Endothelial cell of umbilical vein (primary cell): ENCODE data around the gene TRIP11. TPM values are rescaled to one million over a fixed set of nuclear protein-coding genes. Genes with fewer than 3 reads are reported as not detected.

ENCODE experiments used
- BruUV-seq: library from RNA; stranded (reverse); fragments of 400-500 nt; replicated peaks from 2 replicates; lab custom pipeline; 2021; lab: Mats Ljungman, UMichigan
- CTCF ChIA-PET: fragments of 300-600, 350-600 bp; sonication (Branson Sonifier 250); formaldehyde crosslinking; loops from one replicate; lab custom pipeline; 2021; ENCODE audit warnings: antibody characterized with exemption, inconsistent platforms; lab: Charles Lee
- POLR2A ChIA-PET: fragments of 300-600, 350-600 bp; sonication (Branson Sonifier 250); formaldehyde crosslinking; loops from one replicate; lab custom pipeline; 2021; ENCODE audit warnings: antibody characterized with exemption, inconsistent platforms; lab: Charles Lee
- DNase-seq: peaks from one replicate; pipeline ENCODE4 v3.0.0-alpha.2; 2011; ENCODE audit warnings: low read depth, low spot score
- FAIRE-seq: peaks from 2 replicates; lab custom pipeline; 2011; peaks lifted over from hg19 to GRCh38; lab: Jason Lieb, UNC
- H2AFZ ChIP-seq: 2 replicates; pipeline ENCODE4 v1.6.0; 2012; ENCODE audit warnings: low read depth, low read length, control low read depth, inconsistent platforms
- H3K27ac ChIP-seq: 2 replicates; pipeline ENCODE4 v1.5.1; 2011; ENCODE audit warnings: low read depth, mild to moderate bottlenecking, control low read depth, low read length, moderate library complexity; ENCODE audit not compliant: insufficient read depth
- H3K27me3 ChIP-seq, 2 experiments: 2 replicates each; pipeline versions ENCODE4 v1.6.0 to v1.6.1; 2011; ENCODE audit warnings: low read length in 2 of 2, mixed read lengths in 1 of 2; ENCODE audit not compliant: control insufficient read depth in 2 of 2, insufficient read depth in 2 of 2
- H3K36me3 ChIP-seq, 2 experiments: 2 replicates in 1 of 2; 3 replicates in 1 of 2; pipeline ENCODE4 v1.5.1; 2011; ENCODE audit warnings: low read length in 2 of 2, mild to moderate bottlenecking in 1 of 2, moderate library complexity in 1 of 2; ENCODE audit not compliant: control insufficient read depth in 2 of 2, insufficient read depth in 2 of 2; ENCODE audit errors: extremely low read depth in 1 of 2
- H3K4me1 ChIP-seq: 3 replicates; pipeline ENCODE4 v1.5.1; 2011; ENCODE audit warnings: mild to moderate bottlenecking, low read length; ENCODE audit not compliant: control insufficient read depth, insufficient read depth; ENCODE audit errors: extremely low read depth
- H3K4me2 ChIP-seq: 2 replicates; pipeline ENCODE4 v1.6.1; 2011; ENCODE audit warnings: low read length, control low read depth, mixed read lengths; ENCODE audit not compliant: insufficient read depth
- H3K4me3 ChIP-seq, 3 experiments: fragments of 200-600 bp in 1 of 3; sonication (generic), shearing (Covaris generic) in 1 of 3; replicated peaks in 1 of 3; 2 replicates each; pipeline ENCODE4 v1.5.1; 2011 to 2016; ENCODE audit warnings: control low read depth in 3 of 3, low read length in 3 of 3, mild to moderate bottlenecking in 2 of 3, inconsistent platforms in 1 of 3, low read depth in 1 of 3, moderate library complexity in 1 of 3; ENCODE audit not compliant: insufficient read depth in 1 of 3
- H3K79me2 ChIP-seq: 2 replicates; pipeline ENCODE4 v1.6.0; 2012; ENCODE audit warnings: low read length, inconsistent platforms; ENCODE audit not compliant: control insufficient read depth, insufficient read depth
- H3K9ac ChIP-seq: replicated peaks from 2 replicates; pipeline ENCODE3; 2011; ENCODE audit warnings: low read length, control low read depth; ENCODE audit not compliant: insufficient read depth; ENCODE audit errors: extremely low read depth
- H3K9me1 ChIP-seq: replicated peaks from 3 replicates; pipeline ENCODE4 v1.6.0; 2011; ENCODE audit warnings: mild to moderate bottlenecking, low read length; ENCODE audit not compliant: control insufficient read depth, insufficient read depth; ENCODE audit errors: extremely low read depth
- H3K9me3 ChIP-seq: replicated peaks from 2 replicates; pipeline ENCODE4 v1.5.1; 2012; ENCODE audit warnings: low read length, inconsistent platforms; ENCODE audit not compliant: control insufficient read depth, insufficient read depth
- H4K20me1 ChIP-seq: replicated peaks from 2 replicates; pipeline ENCODE3; 2011; ENCODE audit warnings: mild to moderate bottlenecking, low read length; ENCODE audit not compliant: control insufficient read depth, insufficient read depth; ENCODE audit errors: extremely low read depth
- EZH2 ChIP-seq: IDR thresholded peaks from 2 replicates; pipeline ENCODE4 v1.6.1; 2012; ENCODE audit warnings: borderline replicate concordance, low read depth, mild to moderate bottlenecking, moderate library complexity, low read length, inconsistent platforms; ENCODE audit not compliant: severe bottlenecking
- MAX ChIP-seq: IDR thresholded peaks from 2 replicates; pipeline ENCODE4 v1.6.1; 2011; ENCODE audit not compliant: insufficient read depth, insufficient read length
- POLR2AphosphoS5 ChIP-seq: IDR thresholded peaks from 2 replicates; pipeline ENCODE4 v1.6.1; 2012; ENCODE audit warnings: low read depth, mild to moderate bottlenecking, control low read depth, low read length, moderate library complexity; ENCODE audit not compliant: insufficient read depth
- dilution Hi-C: fragments of 300-500 bp; cut with MboI; formaldehyde crosslinking; loops from one replicate; pipeline ENCODE4 v1.15.0; 2019; ENCODE audit warnings: low sequenced_read_pairs; ENCODE audit not compliant: extremely low pct_ligation_motif_present
- intact Hi-C: fragments of 100-400 bp; cut with micrococcal nuclease; formaldehyde crosslinking; loops from one replicate; pipeline ENCODE4 v1.10.0; 2022
- polyA plus RNA-seq, 4 experiments: library from polyadenylated mRNA; depleted of rRNA in 3 of 4; stranded (reverse) in 3 of 4; unstranded in 1 of 4; fragments of >200 nt; gene quantifications; 2 replicates each; pipeline versions ENCODE4 v1.2.1 to v1.2.3, GENCODE V29; 2011 to 2012; ENCODE audit warnings: missing spikeins in 1 of 4
- total RNA-seq: library from RNA; stranded (reverse); gene quantifications from 2 replicates; pipeline ENCODE4 v1.2.3, GENCODE V29; 2021

The TRIP11 gene
- total and polyA plus RNA-seq, 2 donors (not counting 3 experiments of a cell fraction or from before 2014, with no cell fraction given) = 7.0 to 58.0 TPM

GRCh38 chr14:92088494-92088893 is 48.6 kb upstream of the TRIP11 start:
- H2AFZ ChIP-seq = no peak overlapping the region
- TF ChIP-seq MAX = no peak
- H3K4me1 ChIP-seq = no peaks in the 10 kb centered on the region
- ChIA-PET POLR2A (no interaction called here), CTCF (interaction anchor here (0.8 to 1.0 kb wide), 2 partner anchors 18 to 27 kb away, joined by 3 read pairs; partner anchors contain the start of gene ATXN3)
- H3K4me3 ChIP-seq = no peak overlapping the region
- dilution Hi-C loops (no loop called here), intact Hi-C loops (no loop called here)
- no peak overlapping the region for H3K27ac ChIP-seq
- H3K9me3 ChIP-seq = no peaks in the 10 kb centered on the region
- FAIRE-seq (no peak), DNase-seq (no peak)
- H3K4me2 ChIP-seq = no peak overlapping the region
- no peaks in the 10 kb centered on the region for H3K79me2 ChIP-seq
- H3K36me3 ChIP-seq = no peaks in the 10 kb centered on the region
- no peaks in the 10 kb centered on the region for H4K20me1 ChIP-seq
- H3K9me1 ChIP-seq = no peaks in the 10 kb centered on the region
- no peak overlapping the region for H3K9ac ChIP-seq
- no peaks in the 10 kb centered on the region for H3K27me3 ChIP-seq
- BruUV-seq = no TSS peak

GRCh38 chr14:92074555-92074954 is 34.7 kb upstream of the TRIP11 start:
- ChIA-PET CTCF (interaction anchor here (1.4 kb wide), 1 partner anchor 12 kb away, joined by 4 read pairs; no protein-coding TSS in a partner anchor), POLR2A (interaction anchor here (0.6 kb wide), 1 partner anchor 17 kb away, joined by 3 read pairs; no protein-coding TSS in a partner anchor)
- FAIRE-seq (no peak), DNase-seq (no peak)
- no peaks in the 10 kb centered on the region for H3K9me3 ChIP-seq
- no peak overlapping the region for H3K4me2 ChIP-seq
- peaks cover 3% of the 10 kb centered on the region in 2 experiments for H3K36me3 ChIP-seq
- no peak overlapping the region for H3K4me3 ChIP-seq
- no peaks in the 10 kb centered on the region for H3K9me1 ChIP-seq
- H2AFZ ChIP-seq = no peak overlapping the region
- no TSS peak for BruUV-seq
- no peaks in the 10 kb centered on the region for H4K20me1 ChIP-seq
- no peak for TF ChIP-seq POLR2AphosphoS5
- TF ChIP-seq EZH2 = no peak
- no peaks in the 10 kb centered on the region for H3K27me3 ChIP-seq
- no peak overlapping the region for H3K9ac ChIP-seq
- no peaks in the 10 kb centered on the region for H3K4me1 ChIP-seq
- intact Hi-C loops = no loop called here
- no peak overlapping the region for H3K27ac ChIP-seq
- dilution Hi-C loops = no loop called here
- H3K79me2 ChIP-seq = no peaks in the 10 kb centered on the region
